HCT116 (cell line): ENCODE results near the gene UGT1A7. TPM values are rescaled to one million over a fixed set of nuclear protein-coding genes. Genes with fewer than 3 reads are reported as not detected.

Source experiments
- ATAC-seq: fragments of 200-7000 bp; cut with Tn5 transposase; 2 replicates; pipeline ENCODE4 v1.9.1; 2020; ENCODE audit warnings: mild to moderate bottlenecking, moderate library complexity
- BruUV-seq: library from RNA; stranded (reverse); fragments of 400-500 nt; replicated peaks from 2 replicates; lab custom pipeline; 2021; lab: Mats Ljungman, UMichigan
- CTCF ChIA-PET: fragments of 300-600 bp; sonication (Branson Sonifier 250); formaldehyde crosslinking; loops from one replicate; lab custom pipeline; 2021; ENCODE audit warnings: antibody characterized with exemption; lab: Charles Lee
- POLR2A ChIA-PET: fragments of 300-600, 350-600 bp; sonication (Branson Sonifier 250); formaldehyde crosslinking; loops from one replicate; lab custom pipeline; 2021; ENCODE audit warnings: antibody characterized with exemption; lab: Charles Lee
- RAD21 ChIA-PET, 2 experiments: fragments of 300-600 bp; sonication (Branson Sonifier 250); formaldehyde crosslinking; loops; one replicate each; lab custom pipeline; 2023; ENCODE audit warnings: low total read pairs in 2 of 2; ENCODE audit not compliant: uncharacterized antibody in 2 of 2, unreplicated experiment in 2 of 2, low non-redundant PET in 1 of 2; lab: Charles Lee
- DNase-seq: peaks from one replicate; pipeline ENCODE4 v3.0.0-alpha.2; 2010; ENCODE audit warnings: low read depth, low spot score
- H2AFZ ChIP-seq: fragments of 200-600 bp; shearing (Covaris generic), sonication (generic); 2 replicates; pipeline ENCODE4 v1.6.1; 2017; ENCODE audit warnings: low read depth, mixed run types, mixed read lengths, antibody characterized with exemption, low read length; ENCODE audit not compliant: poor library complexity, severe bottlenecking
- H3K27ac ChIP-seq: 2 replicates; pipeline ENCODE4 v1.5.1; 2012; ENCODE audit warnings: low read depth, low read length
- H3K27me3 ChIP-seq: fragments of 200-600 bp; sonication (generic); 2 replicates; pipeline ENCODE4 v1.6.1; 2016; ENCODE audit warnings: mixed run types, low read length, mixed read lengths; ENCODE audit not compliant: insufficient read depth
- H3K36me3 ChIP-seq, 2 experiments: fragments of 200-500 bp in 1 of 2; fragments of 200-600 bp in 1 of 2; sonication (Bioruptor generic) in 1 of 2; sonication (generic) in 1 of 2; 2 replicates each; pipeline versions ENCODE4 v1.5.1 to v1.6.1; 2014 to 2016; ENCODE audit warnings: low read length in 2 of 2, inconsistent platforms in 1 of 2, mixed read lengths in 1 of 2, mixed run types in 1 of 2; ENCODE audit not compliant: insufficient read depth in 2 of 2, control insufficient read depth in 1 of 2
- H3K4me1 ChIP-seq, 2 experiments: fragments of 200-600 bp in 1 of 2; sonication (generic) in 1 of 2; 2 replicates each; pipeline versions ENCODE4 v1.5.1 to v1.6.1; 2012 to 2017; ENCODE audit warnings: low read length in 2 of 2, inconsistent platforms in 1 of 2, mild to moderate bottlenecking in 1 of 2, mixed read lengths in 1 of 2, mixed run types in 1 of 2, moderate library complexity in 1 of 2; ENCODE audit not compliant: insufficient read depth in 2 of 2, control insufficient read depth in 1 of 2
- H3K4me2 ChIP-seq: fragments of 200-600 bp; sonication (generic); 2 replicates; pipeline ENCODE4 v1.6.1; 2017; ENCODE audit warnings: mixed run types, low read length, mixed read lengths
- H3K4me3 ChIP-seq, 2 experiments: fragments of 200-600 bp in 1 of 2; sonication (generic) in 1 of 2; replicated peaks in 1 of 2; 2 replicates each; pipeline ENCODE4 v1.5.1; 2011 to 2016; ENCODE audit warnings: low read length in 2 of 2, control low read depth in 1 of 2, low read depth in 1 of 2, mild to moderate bottlenecking in 1 of 2, mixed read lengths in 1 of 2, mixed run types in 1 of 2
- H3K79me2 ChIP-seq: fragments of 200-600 bp; sonication (generic); 2 replicates; pipeline ENCODE4 v1.6.1; 2017; ENCODE audit warnings: mild to moderate bottlenecking, mixed run types, low read length, moderate library complexity, mixed read lengths; ENCODE audit not compliant: insufficient read depth
- H3K9ac ChIP-seq: fragments of 200-600 bp; sonication (generic); 2 replicates; pipeline ENCODE4 v1.6.1; 2016; ENCODE audit warnings: low read length, mixed read lengths
- H3K9me2 ChIP-seq: fragments of 200-600 bp; sonication (generic), shearing (Covaris generic); 2 replicates; pipeline ENCODE4 v1.6.1; 2017; ENCODE audit warnings: mixed run types, mild to moderate bottlenecking, moderate library complexity; ENCODE audit not compliant: insufficient read depth
- H3K9me3 ChIP-seq, 2 experiments: fragments of 200-500 bp in 1 of 2; fragments of 200-600 bp in 1 of 2; sonication (Bioruptor generic) in 1 of 2; sonication (generic) in 1 of 2; 2 replicates each; pipeline ENCODE4 v1.6.1; 2014 to 2017; ENCODE audit warnings: low read length in 2 of 2, mixed read lengths in 2 of 2, inconsistent platforms in 1 of 2, low read depth in 1 of 2, mild to moderate bottlenecking in 1 of 2, mixed run types in 1 of 2, moderate library complexity in 1 of 2; ENCODE audit not compliant: control insufficient read depth in 1 of 2, insufficient read depth in 1 of 2
- H4K20me1 ChIP-seq: fragments of 200-600 bp; sonication (generic), shearing (Covaris generic); 2 replicates; pipeline ENCODE4 v1.6.1; 2017; ENCODE audit warnings: mixed run types, mild to moderate bottlenecking, moderate library complexity; ENCODE audit not compliant: insufficient read depth
- CBX3 ChIP-seq: IDR thresholded peaks from 2 replicates; pipeline ENCODE4 v1.6.1; 2012; ENCODE audit warnings: low read depth
- EGR1 ChIP-seq: IDR thresholded peaks from 2 replicates; pipeline ENCODE4 v1.6.1; 2012; ENCODE audit warnings: low read depth
- ELF1 ChIP-seq: IDR thresholded peaks from 2 replicates; pipeline ENCODE4 v1.6.1; 2012; ENCODE audit warnings: low read depth, borderline replicate concordance
- EZH2phosphoT487 ChIP-seq: fragments of 200-600 bp; IDR thresholded peaks from 2 replicates; pipeline ENCODE4 v1.6.1; 2018; ENCODE audit warnings: antibody characterized with exemption, borderline replicate concordance
- JUND ChIP-seq: IDR thresholded peaks from 2 replicates; pipeline ENCODE4 v1.6.1; 2012
- POLR2A ChIP-seq: IDR thresholded peaks from 2 replicates; pipeline ENCODE4 v1.7.0; 2011; ENCODE audit warnings: borderline replicate concordance; ENCODE audit not compliant: insufficient read depth, insufficient read length; ENCODE audit errors: extremely low read depth
- RAD21 ChIP-seq: IDR thresholded peaks from 2 replicates; pipeline ENCODE4 v1.6.1; 2012; ENCODE audit warnings: low read depth, mild to moderate bottlenecking
- SIN3A ChIP-seq: IDR thresholded peaks from 2 replicates; pipeline ENCODE4 v1.6.1; 2012; ENCODE audit warnings: low read depth
- SP1 ChIP-seq: IDR thresholded peaks from 2 replicates; pipeline ENCODE4 v1.6.1; 2012; ENCODE audit warnings: low read depth
- SRF ChIP-seq: IDR thresholded peaks from 2 replicates; pipeline ENCODE4 v1.6.1; 2012; ENCODE audit warnings: low read depth
- TCF7L2 ChIP-seq: IDR thresholded peaks from 2 replicates; pipeline ENCODE4 v1.7.0; 2011; ENCODE audit warnings: borderline replicate concordance, inconsistent platforms; ENCODE audit not compliant: insufficient read depth, insufficient read length; ENCODE audit errors: extremely low read depth
- ZNF274 ChIP-seq: fragments of 200-500 bp; sonication (Bioruptor generic); IDR thresholded peaks from 2 replicates; pipeline ENCODE4 v1.6.1; 2014; ENCODE audit warnings: mild to moderate bottlenecking, low read depth, low read length, inconsistent platforms
- intact Hi-C: fragments of 100-400 bp; cut with micrococcal nuclease; formaldehyde crosslinking; loops from 2 replicates; pipeline ENCODE4 v1.10.0; 2022
- total RNA-seq: library from RNA; stranded (reverse); gene quantifications from one replicate; pipeline ENCODE4 v1.2.1, GENCODE V29; 2021; ENCODE audit not compliant: unreplicated experiment
- TF ChIP-seq, protein P1 (sequence below), 3 experiments: fragments of 200-600 bp in 1 of 3; sonication (generic) in 1 of 3; IDR thresholded peaks in 2 of 3; conservative IDR thresholded peaks in 1 of 3; 2 replicates each; pipeline ENCODE4 v1.5.1; 2012 to 2017; ENCODE audit warnings: low read depth in 2 of 3, low read length in 2 of 3, antibody characterized with exemption in 1 of 3, borderline replicate concordance in 1 of 3, control low read depth in 1 of 3, mild to moderate bottlenecking in 1 of 3, mixed read lengths in 1 of 3, mixed run types in 1 of 3, moderate library complexity in 1 of 3; ENCODE audit not compliant: insufficient read depth in 1 of 3
- TF ChIP-seq, protein P2 (sequence below): IDR thresholded peaks from 2 replicates; pipeline ENCODE4 v1.6.1; 2012; ENCODE audit warnings: low read depth
- TF ChIP-seq, protein P3 (sequence below): IDR thresholded peaks from 2 replicates; pipeline ENCODE4 v1.6.1; 2011; ENCODE audit warnings: mild to moderate bottlenecking, low read length, moderate library complexity; ENCODE audit not compliant: insufficient replicate concordance; ENCODE audit errors: extremely low read depth
- TF ChIP-seq, protein P4 (sequence below): IDR thresholded peaks from 2 replicates; pipeline ENCODE4 v1.6.1; 2012

The UGT1A7 gene
- total RNA-seq, 1 experiment from 2014 or later = not detected

DNA sequence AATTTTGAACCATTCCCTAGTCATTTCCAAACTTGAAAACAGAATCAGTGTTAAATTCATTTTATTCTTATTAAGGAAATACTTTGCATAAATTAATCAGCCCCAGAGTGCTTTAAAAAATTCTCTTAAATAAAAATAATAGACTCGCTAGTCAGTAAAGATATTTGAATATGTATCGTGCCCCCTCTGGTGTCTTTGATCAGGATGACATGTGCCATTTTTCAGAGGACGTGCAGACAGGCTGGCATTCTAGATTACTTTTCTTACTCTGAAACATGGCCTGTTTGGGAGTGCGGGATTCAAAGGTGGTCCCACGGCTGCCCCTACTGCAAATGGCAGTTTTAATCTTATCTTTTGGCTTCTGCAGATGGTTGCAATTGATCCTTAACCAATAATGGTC is 90.9 kb downstream of the UGT1A7 start (continued):
- TF ChIP-seq, protein P1, sequence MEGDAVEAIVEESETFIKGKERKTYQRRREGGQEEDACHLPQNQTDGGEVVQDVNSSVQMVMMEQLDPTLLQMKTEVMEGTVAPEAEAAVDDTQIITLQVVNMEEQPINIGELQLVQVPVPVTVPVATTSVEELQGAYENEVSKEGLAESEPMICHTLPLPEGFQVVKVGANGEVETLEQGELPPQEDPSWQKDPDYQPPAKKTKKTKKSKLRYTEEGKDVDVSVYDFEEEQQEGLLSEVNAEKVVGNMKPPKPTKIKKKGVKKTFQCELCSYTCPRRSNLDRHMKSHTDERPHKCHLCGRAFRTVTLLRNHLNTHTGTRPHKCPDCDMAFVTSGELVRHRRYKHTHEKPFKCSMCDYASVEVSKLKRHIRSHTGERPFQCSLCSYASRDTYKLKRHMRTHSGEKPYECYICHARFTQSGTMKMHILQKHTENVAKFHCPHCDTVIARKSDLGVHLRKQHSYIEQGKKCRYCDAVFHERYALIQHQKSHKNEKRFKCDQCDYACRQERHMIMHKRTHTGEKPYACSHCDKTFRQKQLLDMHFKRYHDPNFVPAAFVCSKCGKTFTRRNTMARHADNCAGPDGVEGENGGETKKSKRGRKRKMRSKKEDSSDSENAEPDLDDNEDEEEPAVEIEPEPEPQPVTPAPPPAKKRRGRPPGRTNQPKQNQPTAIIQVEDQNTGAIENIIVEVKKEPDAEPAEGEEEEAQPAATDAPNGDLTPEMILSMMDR (IDR thresholded peaks at IDR 0.05 in 2 of 3, conservative IDR thresholded peaks at IDR 0.05 in 1 of 3; ENCODE audit: borderline replicate concordance in 1 of 3, insufficient read depth in 1 of 3, low read depth in 2 of 3, low read length in 2 of 3) = no peak
- no peak for TF ChIP-seq EGR1
- no peak for TF ChIP-seq RAD21
- no peak for TF ChIP-seq EZH2phosphoT487
- no peak for TF ChIP-seq SP1

DNA sequence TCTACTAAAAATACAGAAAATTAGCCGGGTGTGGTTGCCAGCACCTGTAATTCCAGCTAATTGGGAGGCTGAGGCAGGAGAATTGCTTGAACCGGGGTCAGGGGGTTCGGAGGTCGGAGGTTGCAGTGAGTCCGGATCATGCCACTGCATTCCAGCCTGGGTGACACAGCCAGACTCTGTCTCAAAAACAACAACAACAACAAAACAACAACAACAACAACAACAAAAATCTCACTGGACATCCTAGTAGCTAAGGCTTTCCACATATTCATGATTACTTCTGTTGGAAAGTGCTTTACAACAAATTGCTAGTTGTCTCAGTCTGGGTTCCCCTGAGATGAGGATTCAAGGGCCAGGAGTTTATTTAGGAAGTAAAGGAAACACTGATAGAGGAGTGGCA is 92.2 kb downstream of the UGT1A7 start:
- Histone ChIP-seq H3K9me3 (no peaks in the 10 kb centered on the region), H3K4me3 (no peak overlapping the region), H3K4me2 (no peak overlapping the region), H3K4me1 (no peaks in the 10 kb centered on the region), H3K27ac (no peak overlapping the region), H2AFZ (no peak overlapping the region), H3K9ac (no peak overlapping the region), H3K36me3 (no peaks in the 10 kb centered on the region), H3K79me2 (no peaks in the 10 kb centered on the region), H3K27me3 (no peaks in the 10 kb centered on the region), H4K20me1 (no peaks in the 10 kb centered on the region), H3K9me2 (no peaks in the 10 kb centered on the region)
- DNase-seq = no peak
- CTCF ChIA-PET = no interaction called here
- RAD21 ChIA-PET = no interaction called here
- POLR2A ChIA-PET = no interaction called here
- intact Hi-C loops = no loop called here
- ATAC-seq = no peak
- no TSS peak for BruUV-seq
- TF ChIP-seq JUND = no peak
- TF ChIP-seq POLR2A = no peak
- TF ChIP-seq TCF7L2 = no peak
- TF ChIP-seq ELF1 = no peak
- TF ChIP-seq, protein P2, sequence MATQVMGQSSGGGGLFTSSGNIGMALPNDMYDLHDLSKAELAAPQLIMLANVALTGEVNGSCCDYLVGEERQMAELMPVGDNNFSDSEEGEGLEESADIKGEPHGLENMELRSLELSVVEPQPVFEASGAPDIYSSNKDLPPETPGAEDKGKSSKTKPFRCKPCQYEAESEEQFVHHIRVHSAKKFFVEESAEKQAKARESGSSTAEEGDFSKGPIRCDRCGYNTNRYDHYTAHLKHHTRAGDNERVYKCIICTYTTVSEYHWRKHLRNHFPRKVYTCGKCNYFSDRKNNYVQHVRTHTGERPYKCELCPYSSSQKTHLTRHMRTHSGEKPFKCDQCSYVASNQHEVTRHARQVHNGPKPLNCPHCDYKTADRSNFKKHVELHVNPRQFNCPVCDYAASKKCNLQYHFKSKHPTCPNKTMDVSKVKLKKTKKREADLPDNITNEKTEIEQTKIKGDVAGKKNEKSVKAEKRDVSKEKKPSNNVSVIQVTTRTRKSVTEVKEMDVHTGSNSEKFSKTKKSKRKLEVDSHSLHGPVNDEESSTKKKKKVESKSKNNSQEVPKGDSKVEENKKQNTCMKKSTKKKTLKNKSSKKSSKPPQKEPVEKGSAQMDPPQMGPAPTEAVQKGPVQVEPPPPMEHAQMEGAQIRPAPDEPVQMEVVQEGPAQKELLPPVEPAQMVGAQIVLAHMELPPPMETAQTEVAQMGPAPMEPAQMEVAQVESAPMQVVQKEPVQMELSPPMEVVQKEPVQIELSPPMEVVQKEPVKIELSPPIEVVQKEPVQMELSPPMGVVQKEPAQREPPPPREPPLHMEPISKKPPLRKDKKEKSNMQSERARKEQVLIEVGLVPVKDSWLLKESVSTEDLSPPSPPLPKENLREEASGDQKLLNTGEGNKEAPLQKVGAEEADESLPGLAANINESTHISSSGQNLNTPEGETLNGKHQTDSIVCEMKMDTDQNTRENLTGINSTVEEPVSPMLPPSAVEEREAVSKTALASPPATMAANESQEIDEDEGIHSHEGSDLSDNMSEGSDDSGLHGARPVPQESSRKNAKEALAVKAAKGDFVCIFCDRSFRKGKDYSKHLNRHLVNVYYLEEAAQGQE = no peak
- TF ChIP-seq, protein P3, sequence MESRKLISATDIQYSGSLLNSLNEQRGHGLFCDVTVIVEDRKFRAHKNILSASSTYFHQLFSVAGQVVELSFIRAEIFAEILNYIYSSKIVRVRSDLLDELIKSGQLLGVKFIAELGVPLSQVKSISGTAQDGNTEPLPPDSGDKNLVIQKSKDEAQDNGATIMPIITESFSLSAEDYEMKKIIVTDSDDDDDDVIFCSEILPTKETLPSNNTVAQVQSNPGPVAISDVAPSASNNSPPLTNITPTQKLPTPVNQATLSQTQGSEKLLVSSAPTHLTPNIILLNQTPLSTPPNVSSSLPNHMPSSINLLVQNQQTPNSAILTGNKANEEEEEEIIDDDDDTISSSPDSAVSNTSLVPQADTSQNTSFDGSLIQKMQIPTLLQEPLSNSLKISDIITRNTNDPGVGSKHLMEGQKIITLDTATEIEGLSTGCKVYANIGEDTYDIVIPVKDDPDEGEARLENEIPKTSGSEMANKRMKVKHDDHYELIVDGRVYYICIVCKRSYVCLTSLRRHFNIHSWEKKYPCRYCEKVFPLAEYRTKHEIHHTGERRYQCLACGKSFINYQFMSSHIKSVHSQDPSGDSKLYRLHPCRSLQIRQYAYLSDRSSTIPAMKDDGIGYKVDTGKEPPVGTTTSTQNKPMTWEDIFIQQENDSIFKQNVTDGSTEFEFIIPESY = no peak
- no peak for TF ChIP-seq SRF
- TF ChIP-seq SIN3A = no peak
- TF ChIP-seq EZH2phosphoT487 = no peak
- no peak for TF ChIP-seq SP1
- no peak for TF ChIP-seq EGR1
- TF ChIP-seq, protein P4, sequence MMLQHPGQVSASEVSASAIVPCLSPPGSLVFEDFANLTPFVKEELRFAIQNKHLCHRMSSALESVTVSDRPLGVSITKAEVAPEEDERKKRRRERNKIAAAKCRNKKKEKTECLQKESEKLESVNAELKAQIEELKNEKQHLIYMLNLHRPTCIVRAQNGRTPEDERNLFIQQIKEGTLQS = no peak
- TF ChIP-seq CBX3 = no peak
- no peak for TF ChIP-seq ZNF274
